Liver (tissue), 9 donors: ENCODE results near the gene AFAP1L2. TPM values are rescaled to one million over a fixed set of nuclear protein-coding genes. Genes with fewer than 3 reads are reported as not detected.

Experiments
- DNase-seq: peaks from one replicate; pipeline ENCODE4 v3.0.0-alpha.2; 2017; ENCODE audit warnings: low spot score
- H3K27ac ChIP-seq, 2 donors: one replicate each; pipeline ENCODE4 v1.7.0; 2013; ENCODE audit warnings: inconsistent platforms in 2 of 2, low read length in 2 of 2, control low read depth in 1 of 2, low read depth in 1 of 2, mild to moderate bottlenecking in 1 of 2
- H3K27me3 ChIP-seq, 4 donors: one replicate each; pipeline versions ENCODE4 v1.6.1 to v1.7.0; 2013; ENCODE audit warnings: low read length in 3 of 4, inconsistent platforms in 1 of 4, mild to moderate bottlenecking in 1 of 4, moderate library complexity in 1 of 4; ENCODE audit not compliant: control insufficient read depth in 4 of 4, insufficient read depth in 4 of 4
- H3K36me3 ChIP-seq, 4 donors: one replicate each; pipeline versions ENCODE4 v1.6.1 to v1.7.0; 2013; ENCODE audit warnings: low read length in 3 of 4, mild to moderate bottlenecking in 3 of 4, low read depth in 1 of 4, moderate library complexity in 1 of 4; ENCODE audit not compliant: control insufficient read depth in 4 of 4, insufficient read depth in 3 of 4
- H3K4me1 ChIP-seq, 4 donors: one replicate each; pipeline versions ENCODE4 v1.6.1 to v1.7.0; 2013; ENCODE audit warnings: low read length in 3 of 4, mild to moderate bottlenecking in 3 of 4, moderate library complexity in 1 of 4; ENCODE audit not compliant: control insufficient read depth in 4 of 4, insufficient read depth in 4 of 4
- H3K4me3 ChIP-seq, 3 donors: one replicate each; pipeline versions ENCODE4 v1.6.1 to v1.7.0; 2013; ENCODE audit warnings: low read length in 3 of 3, control low read depth in 1 of 3, low read depth in 1 of 3, mild to moderate bottlenecking in 1 of 3
- H3K9ac ChIP-seq, 2 donors: one replicate each; pipeline ENCODE4 v1.7.0; 2013; ENCODE audit warnings: low read length in 2 of 2, mild to moderate bottlenecking in 2 of 2, moderate library complexity in 2 of 2, control low read depth in 1 of 2, low read depth in 1 of 2
- H3K9me3 ChIP-seq, 4 donors: one replicate each; pipeline versions ENCODE4 v1.6.1 to v1.7.0; 2013; ENCODE audit warnings: low read length in 3 of 4; ENCODE audit not compliant: control insufficient read depth in 4 of 4
- FOXA1 ChIP-seq: IDR thresholded peaks from 2 replicates; pipeline ENCODE4 v1.6.1; 2016; ENCODE audit warnings: antibody characterized with exemption
- FOXA2 ChIP-seq: IDR thresholded peaks from 2 replicates; pipeline ENCODE4 v1.6.1; 2016; ENCODE audit warnings: antibody characterized with exemption
- HNF4A ChIP-seq, 2 donors: conservative IDR thresholded peaks; 2 replicates each; pipeline ENCODE4 v1.6.1; 2016; ENCODE audit warnings: antibody characterized with exemption in 2 of 2, mild to moderate bottlenecking in 2 of 2
- HNF4G ChIP-seq: IDR thresholded peaks from 2 replicates; pipeline ENCODE4 v1.6.1; 2016; ENCODE audit warnings: antibody characterized with exemption
- JUND ChIP-seq, 2 donors: IDR thresholded peaks; 2 replicates each; pipeline ENCODE4 v1.6.1; 2016; ENCODE audit warnings: antibody characterized with exemption in 2 of 2
- MAX ChIP-seq: IDR thresholded peaks from 2 replicates; pipeline ENCODE4 v1.6.1; 2016; ENCODE audit warnings: antibody characterized with exemption
- NR2F2 ChIP-seq: IDR thresholded peaks from 2 replicates; pipeline ENCODE4 v1.6.1; 2016; ENCODE audit warnings: antibody characterized with exemption
- RAD21 ChIP-seq, 2 donors: IDR thresholded peaks; 2 replicates each; pipeline ENCODE4 v1.6.1; 2016; ENCODE audit warnings: antibody characterized with exemption in 2 of 2, mild to moderate bottlenecking in 2 of 2
- RXRA ChIP-seq, 2 donors: IDR thresholded peaks; 2 replicates each; pipeline ENCODE4 v1.6.1; 2017 to 2018; ENCODE audit warnings: antibody characterized with exemption in 2 of 2, mild to moderate bottlenecking in 1 of 2
- SP1 ChIP-seq: IDR thresholded peaks from 2 replicates; pipeline ENCODE4 v1.6.1; 2018; ENCODE audit warnings: antibody characterized with exemption, mild to moderate bottlenecking
- TAF1 ChIP-seq: conservative IDR thresholded peaks from 2 replicates; pipeline ENCODE4 v1.6.1; 2016; ENCODE audit warnings: antibody characterized with exemption, mild to moderate bottlenecking
- ZBTB33 ChIP-seq: IDR thresholded peaks from 2 replicates; pipeline ENCODE4 v1.6.1; 2016; ENCODE audit warnings: antibody characterized with exemption
- WGBS: extraction: QIAGEN DNeasy Blood & Tissue Kit; methylation state at CpG from one replicate; pipeline ENCODE4 v1.1.7; 2013; 5-methylcytosine and 5-hydroxymethylcytosine counted together
- polyA plus RNA-seq, 2 donors: library from polyadenylated mRNA; stranded (reverse) in 1 of 2; unstranded in 1 of 2; fragments of 200-250 nt in 1 of 2; fragments of >200 nt in 1 of 2; fragmentation: Nextera tagmentation in 1 of 2; extraction: Ambion mirVana in 1 of 2; gene quantifications; one replicate each; pipeline versions ENCODE4 v1.2.1 to v1.2.3, GENCODE V29; 2013 to 2015
- total RNA-seq, 2 donors: library from RNA; depleted of rRNA; stranded (reverse); fragments of >200 nt; gene quantifications; one replicate each; pipeline ENCODE4 v1.2.3, GENCODE V29; 2014
- TF ChIP-seq, protein P1 (sequence below): IDR thresholded peaks from 2 replicates; pipeline ENCODE4 v1.6.1; 2016; ENCODE audit warnings: antibody characterized with exemption
- TF ChIP-seq, protein P2 (sequence below): IDR thresholded peaks from 2 replicates; pipeline ENCODE4 v1.6.1; 2016; ENCODE audit warnings: antibody characterized with exemption, mild to moderate bottlenecking
- donor health status: healthy.
- donor health status: healthy.
- donor health status: healthy.
- donor health status: healthy.
- donor health status: healthy.

The AFAP1L2 gene
- total and polyA plus RNA-seq, 4 donors = 0.53 to 1.8 (median 1.3) TPM

- TF ChIP-seq, protein P1, sequence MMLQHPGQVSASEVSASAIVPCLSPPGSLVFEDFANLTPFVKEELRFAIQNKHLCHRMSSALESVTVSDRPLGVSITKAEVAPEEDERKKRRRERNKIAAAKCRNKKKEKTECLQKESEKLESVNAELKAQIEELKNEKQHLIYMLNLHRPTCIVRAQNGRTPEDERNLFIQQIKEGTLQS = no peak
- TF ChIP-seq HNF4G (no peak), NR2F2 (no peak), RXRA (IDR thresholded peaks at IDR 0.05) (no peak)
- TF ChIP-seq, protein P2, sequence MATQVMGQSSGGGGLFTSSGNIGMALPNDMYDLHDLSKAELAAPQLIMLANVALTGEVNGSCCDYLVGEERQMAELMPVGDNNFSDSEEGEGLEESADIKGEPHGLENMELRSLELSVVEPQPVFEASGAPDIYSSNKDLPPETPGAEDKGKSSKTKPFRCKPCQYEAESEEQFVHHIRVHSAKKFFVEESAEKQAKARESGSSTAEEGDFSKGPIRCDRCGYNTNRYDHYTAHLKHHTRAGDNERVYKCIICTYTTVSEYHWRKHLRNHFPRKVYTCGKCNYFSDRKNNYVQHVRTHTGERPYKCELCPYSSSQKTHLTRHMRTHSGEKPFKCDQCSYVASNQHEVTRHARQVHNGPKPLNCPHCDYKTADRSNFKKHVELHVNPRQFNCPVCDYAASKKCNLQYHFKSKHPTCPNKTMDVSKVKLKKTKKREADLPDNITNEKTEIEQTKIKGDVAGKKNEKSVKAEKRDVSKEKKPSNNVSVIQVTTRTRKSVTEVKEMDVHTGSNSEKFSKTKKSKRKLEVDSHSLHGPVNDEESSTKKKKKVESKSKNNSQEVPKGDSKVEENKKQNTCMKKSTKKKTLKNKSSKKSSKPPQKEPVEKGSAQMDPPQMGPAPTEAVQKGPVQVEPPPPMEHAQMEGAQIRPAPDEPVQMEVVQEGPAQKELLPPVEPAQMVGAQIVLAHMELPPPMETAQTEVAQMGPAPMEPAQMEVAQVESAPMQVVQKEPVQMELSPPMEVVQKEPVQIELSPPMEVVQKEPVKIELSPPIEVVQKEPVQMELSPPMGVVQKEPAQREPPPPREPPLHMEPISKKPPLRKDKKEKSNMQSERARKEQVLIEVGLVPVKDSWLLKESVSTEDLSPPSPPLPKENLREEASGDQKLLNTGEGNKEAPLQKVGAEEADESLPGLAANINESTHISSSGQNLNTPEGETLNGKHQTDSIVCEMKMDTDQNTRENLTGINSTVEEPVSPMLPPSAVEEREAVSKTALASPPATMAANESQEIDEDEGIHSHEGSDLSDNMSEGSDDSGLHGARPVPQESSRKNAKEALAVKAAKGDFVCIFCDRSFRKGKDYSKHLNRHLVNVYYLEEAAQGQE = no peak
These were observed 127.6 kb downstream of the AFAP1L2 start (continued) for GRCh38 chr10:114276671-114277070.

- 88% methylated on average over 6 of the region's 6 CpGs for WGBS
- no peak for DNase-seq
- Histone ChIP-seq H3K27ac (no peak overlapping the region), H3K9me3 (no peaks in the 10 kb centered on the region), H3K4me3 (no peak overlapping the region), H3K27me3 (peaks cover 0 to 6% (median 0%) of the 10 kb centered on the region in 4 donors), H3K36me3 (no peaks in the 10 kb centered on the region), H3K4me1 (no peaks in the 10 kb centered on the region), H3K9ac (no peak overlapping the region)
- TF ChIP-seq SP1 (no peak), HNF4A (conservative IDR thresholded peaks at IDR 0.05) (no peak), FOXA2 (no peak), TAF1 (no peak), FOXA1 (no peak), RXRA (IDR thresholded peaks at IDR 0.05) (no peak), MAX (no peak), RAD21 (IDR thresholded peaks at IDR 0.05) (no peak), JUND (IDR thresholded peaks at IDR 0.05) (no peak), ZBTB33 (no peak)
- TF ChIP-seq, protein P2 = no peak
These were observed 128.2 kb downstream of the AFAP1L2 start for GRCh38 chr10:114276066-114276465.
